Loucy (cell line): Measurements from ENCODE around the gene MACROD2.

Source experiments
- CTCF ChIP-seq: fragments of 200-600 bp; sonication (generic); conservative IDR thresholded peaks from 2 replicates; pipeline ENCODE4 v1.5.1; 2014; ENCODE audit warnings: mild to moderate bottlenecking, antibody characterized with exemption, low read length
- EZH2phosphoT487 ChIP-seq: fragments of 200-600 bp; IDR thresholded peaks from 2 replicates; pipeline ENCODE4 v1.6.1; 2018; ENCODE audit warnings: antibody characterized with exemption, mild to moderate bottlenecking, moderate library complexity, borderline replicate concordance

GRCh38 chr20:14191559-14191958 is 196.2 kb downstream of the MACROD2 start:
- TF ChIP-seq CTCF = no peak
- no peak for TF ChIP-seq EZH2phosphoT487
